ENCODE data around the gene RYK. TPM values are rescaled to one million over a fixed set of nuclear protein-coding genes. Genes with fewer than 3 reads are reported as not detected.

RYK gene
- total RNA-seq, 1 experiment from 2014 or later = 93.7 TPM

- TF ChIP-seq CTCF (conservative IDR thresholded peaks at IDR 0.05) (no peak), EZH2 (IDR thresholded peaks at IDR 0.05; ENCODE audit: low read depth) (no peak)
- DNase-seq = no peak
- H3K9me3 ChIP-seq (ENCODE audit: insufficient read depth, low read depth) = no peaks in the 10 kb centered on the region
- peaks cover 7% of the 10 kb centered on the region; the same call in 1 of the 2 replicates for H3K36me3 ChIP-seq (ENCODE audit: low read depth)
- BruUV-seq (replicated peaks) = no TSS peak
- H3K9me2 ChIP-seq (ENCODE audit: insufficient read depth) = no peaks in the 10 kb centered on the region
- peaks cover 21% of the 10 kb centered on the region; the same call in 1 of the 2 replicates for H3F3A ChIP-seq (ENCODE audit: insufficient read depth, low read depth)
- no peak overlapping the region for H3K4me3 ChIP-seq
- POLR2A ChIA-PET (ENCODE audit: unreplicated experiment) = no interaction called here
- no peak overlapping the region for H3K4me2 ChIP-seq
- H3K79me2 ChIP-seq (ENCODE audit: low read depth) = peaks cover 20% of the 10 kb centered on the region
- no peak overlapping the region for H2AFZ ChIP-seq
- no peaks in the 10 kb centered on the region for H3K4me1 ChIP-seq (replicated peaks; ENCODE audit: insufficient read depth)
- CTCF ChIA-PET = no interaction called here
- H4K20me1 ChIP-seq (ENCODE audit: insufficient read depth) = peaks cover 26% of the 10 kb centered on the region; the same call in 1 of the 2 replicates
- H3K27me3 ChIP-seq (ENCODE audit: insufficient read depth, low read depth) = no peaks in the 10 kb centered on the region
- intact Hi-C loops (cut with micrococcal nuclease; ENCODE audit: unreplicated experiment) = no loop called here
- no peak overlapping the region for H3K27ac ChIP-seq
Observed at GRCh38 chr3:134216191-134216764, 34.4 kb downstream of the RYK start.

GRCh38 chr3:134214239-134214638, 36.4 kb downstream of the RYK start:
- DNase-seq = no peak
- no peak overlapping the region for H3K4me2 ChIP-seq
- H3K79me2 ChIP-seq (ENCODE audit: low read depth) = peaks cover 25% of the 10 kb centered on the region
- intact Hi-C loops (cut with micrococcal nuclease; ENCODE audit: unreplicated experiment) = loop anchor here (5.0 kb wide), 1 partner anchor 138 kb away; no protein-coding TSS in a partner anchor
- H4K20me1 ChIP-seq (ENCODE audit: insufficient read depth) = peaks cover 26% of the 10 kb centered on the region; the same call in 1 of the 2 replicates
- no TSS peak for BruUV-seq (replicated peaks)
- no peaks in the 10 kb centered on the region for H3K9me2 ChIP-seq (ENCODE audit: insufficient read depth)
- H3K4me3 ChIP-seq = no peak overlapping the region
- no peak for TF ChIP-seq CTCF (conservative IDR thresholded peaks at IDR 0.05)
- TF ChIP-seq EZH2 (IDR thresholded peaks at IDR 0.05; ENCODE audit: low read depth) = no peak
- no peaks in the 10 kb centered on the region for H3K9me3 ChIP-seq (ENCODE audit: insufficient read depth, low read depth)
- no peak overlapping the region for H2AFZ ChIP-seq
- CTCF ChIA-PET = interaction anchor here (1.0 kb wide), 1 partner anchor 89 kb away, joined by 3 read pairs; no protein-coding TSS in a partner anchor
- POLR2A ChIA-PET (ENCODE audit: unreplicated experiment) = no interaction called here
- no peak overlapping the region for H3K27ac ChIP-seq
- peaks cover 12% of the 10 kb centered on the region; the same call in 1 of the 2 replicates for H3K36me3 ChIP-seq (ENCODE audit: low read depth)
- no peaks in the 10 kb centered on the region for H3K27me3 ChIP-seq (ENCODE audit: insufficient read depth, low read depth)
- peaks cover 16% of the 10 kb centered on the region; the same call in 1 of the 2 replicates for H3F3A ChIP-seq (ENCODE audit: insufficient read depth, low read depth)
- H3K4me1 ChIP-seq (replicated peaks; ENCODE audit: insufficient read depth) = no peaks in the 10 kb centered on the region

- TF ChIP-seq EZH2 (IDR thresholded peaks at IDR 0.05; ENCODE audit: low read depth) (no peak), CTCF (conservative IDR thresholded peaks at IDR 0.05) (peak; percentile 95)
- intact Hi-C loops (cut with micrococcal nuclease; ENCODE audit: unreplicated experiment) = loop anchor here (1.0 to 5.0 kb wide), 7 partner anchors 14 to 266 kb away; partner anchors contain the start of gene RYK
Observed at GRCh38 chr3:134212967-134213665, 37.5 kb downstream of the RYK start.

More at GRCh38 chr3:134212967-134213665, 37.5 kb downstream of the RYK start:
- Histone ChIP-seq H3K9me2 (ENCODE audit: insufficient read depth) (no peaks in the 10 kb centered on the region), H3K9me3 (ENCODE audit: insufficient read depth, low read depth) (no peaks in the 10 kb centered on the region), H3K36me3 (ENCODE audit: low read depth) (peaks cover 16% of the 10 kb centered on the region; the same call in 1 of the 2 replicates), H3F3A (ENCODE audit: insufficient read depth, low read depth) (peaks cover 16% of the 10 kb centered on the region; the same call in 1 of the 2 replicates), H3K4me2 (no peak overlapping the region), H3K79me2 (ENCODE audit: low read depth) (peaks cover 22% of the 10 kb centered on the region), H2AFZ (no peak overlapping the region), H3K27me3 (ENCODE audit: insufficient read depth, low read depth) (no peaks in the 10 kb centered on the region), H3K4me1 (replicated peaks; ENCODE audit: insufficient read depth) (no peaks in the 10 kb centered on the region), H4K20me1 (ENCODE audit: insufficient read depth) (peaks cover 26% of the 10 kb centered on the region; the same call in 1 of the 2 replicates), H3K27ac (no peak overlapping the region), H3K4me3 (no peak overlapping the region)
- no TSS peak for BruUV-seq (replicated peaks)
- ChIA-PET POLR2A (ENCODE audit: unreplicated experiment) (interaction anchor here (0.8 kb wide), 1 partner anchor 96 kb away, joined by 10 read pairs; no protein-coding TSS in a partner anchor), CTCF (interaction anchor here (0.5 to 2.0 kb wide), 8 partner anchors 8 to 267 kb away, joined by 3 to 12 read pairs (median 6); no protein-coding TSS in a partner anchor)
- peak; percentile 71 to 90 for DNase-seq
